Pulmonary artery endothelial cell (primary cell): ENCODE data around the gene AR. TPM values are rescaled to one million over a fixed set of nuclear protein-coding genes. Genes with fewer than 3 reads are reported as not detected.
"Not testable (repeated sequence)": the region's sequence is repeated elsewhere in the genome, so short reads cannot be mapped to it uniquely, and the experiment has no call there.

Source experiments
- DNase-seq: peaks from one replicate; pipeline ENCODE4 v3.0.0-alpha.2; 2011; ENCODE audit warnings: low read depth, low spot score
- total RNA-seq: library from RNA; depleted of rRNA; stranded (reverse); fragments of >200 nt; gene quantifications from 2 replicates; pipeline ENCODE4 v1.2.3, GENCODE V29; 2014

The AR gene
- total RNA-seq, 1 donor from 2014 or later, result 5.2 TPM

- no peak for DNase-seq
Measured at GRCh38 chrX:67624325-67624724, 80.5 kb downstream of the AR start.

GRCh38 chrX:67635424-67635823, 91.6 kb downstream of the AR start:
- DNase-seq, result no peak

GRCh38 chrX:67636532-67636931, 92.7 kb downstream of the AR start:
- DNase-seq, result no peak

GRCh38 chrX:67637293-67637692, 93.5 kb downstream of the AR start:
- DNase-seq, result not testable (repeated sequence)

GRCh38 chrX:67648361-67648760, 104.5 kb downstream of the AR start:
- no peak for DNase-seq

GRCh38 chrX:67651437-67652142, 107.8 kb downstream of the AR start:
- DNase-seq, result no peak

- no peak for DNase-seq
Measured at GRCh38 chrX:67652543-67652942, 108.7 kb downstream of the AR start.

- no peak for DNase-seq
Measured at GRCh38 chrX:67654301-67654700, 110.5 kb downstream of the AR start.

GRCh38 chrX:67665583-67665982, 121.8 kb downstream of the AR start:
- DNase-seq, result no peak

- DNase-seq, result not testable (repeated sequence)
Measured at GRCh38 chrX:67670717-67671116, 126.9 kb downstream of the AR start.

- DNase-seq, result no peak
Measured at GRCh38 chrX:67673741-67674274, 130.0 kb downstream of the AR start.

GRCh38 chrX:67674741-67675140, 130.9 kb downstream of the AR start:
- no peak for DNase-seq

GRCh38 chrX:67684136-67684535, 140.3 kb downstream of the AR start:
- no peak for DNase-seq

- DNase-seq, result no peak
Measured at GRCh38 chrX:67692246-67692645, 148.4 kb downstream of the AR start.

- no peak for DNase-seq
Measured at GRCh38 chrX:67693928-67694327, 150.1 kb downstream of the AR start.

GRCh38 chrX:67697452-67697851, 153.6 kb downstream of the AR start:
- DNase-seq, result no peak

- no peak for DNase-seq
Measured at GRCh38 chrX:67700602-67701001, 156.8 kb downstream of the AR start.

GRCh38 chrX:67714004-67714403, 170.2 kb downstream of the AR start:
- no peak for DNase-seq

GRCh38 chrX:67717571-67717970, 173.8 kb downstream of the AR start:
- no peak for DNase-seq

GRCh38 chrX:67718926-67719325, 175.1 kb downstream of the AR start:
- DNase-seq, result no peak

GRCh38 chrX:67720344-67720743, 176.5 kb downstream of the AR start:
- DNase-seq, result no peak

GRCh38 chrX:67721321-67721720, 177.5 kb downstream of the AR start:
- peak; percentile 10 for DNase-seq

- DNase-seq, result no peak
Measured at GRCh38 chrX:67723580-67724351, 179.9 kb downstream of the AR start.
